HG03457 (cell line): ENCODE measurements around the gene NPHP1.
"Not testable (repeated sequence)": the region's sequence is repeated elsewhere in the genome, so short reads cannot be mapped to it uniquely, and the experiment has no call there.

Experiments used
- ATAC-seq: cut with Tn5 transposase; IDR thresholded peaks from one replicate; pipeline ENCODE4 v1.9.1; 2021; ENCODE audit warnings: moderate number of reproducible peaks; ENCODE audit not compliant: unreplicated experiment

Gene NPHP1

DNA sequence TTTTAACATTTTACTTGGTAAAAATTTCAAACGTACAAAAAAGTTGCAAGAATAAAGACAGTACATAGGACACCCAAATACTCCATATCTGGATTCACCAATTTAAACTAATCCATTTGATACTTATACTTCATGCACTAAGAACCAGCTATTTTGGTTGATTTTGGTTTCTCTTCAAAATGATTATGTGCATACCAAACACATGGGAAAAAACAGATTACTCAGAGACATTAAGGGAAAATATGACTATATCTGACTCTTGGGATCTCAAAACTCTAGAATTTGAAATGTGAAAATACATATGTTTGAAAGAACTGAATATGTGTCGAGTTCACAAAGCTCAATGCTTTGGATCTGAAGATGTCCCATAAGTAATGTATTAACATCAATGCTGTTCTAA is 73.6 kb downstream of the NPHP1 start:
- ATAC-seq: no peak

DNA sequence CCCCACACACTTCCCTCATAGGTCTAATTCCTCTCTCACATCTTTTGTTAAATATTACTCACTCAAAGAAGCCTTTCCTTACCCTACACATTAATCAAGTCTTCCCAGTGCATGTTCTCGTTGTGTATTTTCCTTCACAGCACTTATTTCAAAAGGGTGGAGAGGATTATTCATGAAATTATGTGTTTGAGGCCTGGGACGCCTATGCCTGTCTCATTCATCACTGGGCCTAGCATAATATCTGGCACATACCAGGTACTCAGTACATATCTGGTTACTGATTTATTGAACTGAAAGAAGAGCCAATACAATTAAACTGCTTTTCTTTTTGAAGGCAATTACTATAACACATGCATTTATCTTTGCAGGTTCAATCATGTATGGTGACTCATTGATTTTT is 74.1 kb downstream of the NPHP1 start:
- no peak for ATAC-seq

DNA sequence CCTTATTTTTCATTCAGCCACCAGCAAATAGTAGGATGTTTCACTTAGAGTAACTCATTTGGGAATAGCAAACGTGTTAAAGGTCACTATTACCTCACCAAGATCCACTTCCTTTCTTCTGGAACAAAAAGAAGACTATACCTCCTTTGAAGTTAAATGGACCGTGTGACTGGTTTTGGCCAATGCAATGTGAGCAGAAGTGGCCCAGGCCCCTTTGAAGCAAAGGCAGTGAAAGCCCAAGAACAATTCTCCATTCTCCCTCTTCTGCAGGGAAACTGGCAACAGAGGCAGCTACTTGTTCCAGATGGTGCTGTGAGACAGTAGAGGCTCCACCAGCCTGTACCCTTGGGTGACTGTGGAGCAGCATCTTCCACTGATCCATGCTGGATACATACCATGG is 77.9 kb downstream of the NPHP1 start:
- no peak for ATAC-seq

DNA sequence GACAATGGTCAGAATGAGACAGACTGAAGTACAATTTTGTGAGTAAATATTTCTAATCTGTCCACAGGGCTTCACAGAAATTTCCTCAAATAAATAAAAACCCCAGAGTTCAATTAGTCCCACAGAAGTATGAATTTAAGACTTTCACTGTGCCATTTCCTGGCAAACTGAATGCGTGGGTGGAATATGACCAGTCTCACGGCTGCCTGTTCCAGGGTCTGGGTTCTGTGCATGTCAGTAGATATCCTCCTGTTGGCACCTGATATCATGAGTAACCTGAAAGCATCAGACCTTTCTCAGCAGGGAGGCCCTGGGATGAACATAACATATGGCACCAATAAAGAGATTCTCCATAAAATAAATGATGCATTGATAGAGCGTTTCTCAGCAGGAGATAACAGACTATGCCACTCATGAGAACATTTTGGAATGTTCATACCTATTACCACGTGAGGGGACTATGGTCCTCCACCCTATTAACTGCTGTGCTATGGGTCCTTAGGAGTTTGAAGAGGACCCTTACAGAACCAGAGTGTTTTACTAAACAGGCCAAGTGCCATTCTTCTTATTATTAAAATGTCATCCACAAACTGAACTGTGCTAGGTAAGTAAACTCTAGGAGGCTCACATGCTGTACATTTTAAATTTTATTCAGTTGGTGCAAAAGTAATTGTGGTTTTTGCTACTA is 78.6 kb downstream of the NPHP1 start:
- no peak for ATAC-seq

DNA sequence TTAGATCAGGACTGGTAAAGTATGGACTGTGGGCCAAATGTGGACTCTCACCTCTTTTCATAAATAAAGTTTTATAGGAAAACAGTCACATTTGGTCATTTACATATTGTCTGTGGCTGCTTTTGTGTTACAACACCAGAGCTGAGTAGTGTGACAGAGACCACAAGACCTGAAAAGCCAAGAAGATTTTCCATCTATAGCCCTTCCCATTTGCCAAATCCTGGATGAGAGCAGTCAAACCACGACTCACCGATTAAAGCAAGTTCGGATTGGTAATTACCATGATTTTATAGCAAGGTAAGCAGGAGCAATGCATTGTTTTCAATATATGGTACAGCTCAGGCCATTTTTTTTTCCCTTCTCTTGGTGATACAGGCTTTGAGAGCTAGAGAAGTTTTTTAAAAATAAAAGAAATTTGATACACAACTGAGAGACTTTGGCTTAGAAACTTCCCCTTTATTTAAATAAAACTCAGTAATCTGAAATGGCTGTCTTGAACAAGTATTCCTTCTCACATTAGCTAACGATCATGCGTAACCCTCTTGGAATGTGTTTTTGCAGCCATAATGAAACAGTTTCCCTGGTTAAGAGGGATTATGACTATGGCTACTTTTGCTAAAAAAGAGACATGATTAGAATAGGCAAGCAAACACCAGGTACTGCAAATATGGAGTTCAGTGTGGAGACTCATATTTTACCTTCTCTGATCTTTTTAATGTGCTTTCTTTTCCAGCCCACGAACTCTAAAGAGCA is 79.7 kb downstream of the NPHP1 start:
- no peak for ATAC-seq

DNA sequence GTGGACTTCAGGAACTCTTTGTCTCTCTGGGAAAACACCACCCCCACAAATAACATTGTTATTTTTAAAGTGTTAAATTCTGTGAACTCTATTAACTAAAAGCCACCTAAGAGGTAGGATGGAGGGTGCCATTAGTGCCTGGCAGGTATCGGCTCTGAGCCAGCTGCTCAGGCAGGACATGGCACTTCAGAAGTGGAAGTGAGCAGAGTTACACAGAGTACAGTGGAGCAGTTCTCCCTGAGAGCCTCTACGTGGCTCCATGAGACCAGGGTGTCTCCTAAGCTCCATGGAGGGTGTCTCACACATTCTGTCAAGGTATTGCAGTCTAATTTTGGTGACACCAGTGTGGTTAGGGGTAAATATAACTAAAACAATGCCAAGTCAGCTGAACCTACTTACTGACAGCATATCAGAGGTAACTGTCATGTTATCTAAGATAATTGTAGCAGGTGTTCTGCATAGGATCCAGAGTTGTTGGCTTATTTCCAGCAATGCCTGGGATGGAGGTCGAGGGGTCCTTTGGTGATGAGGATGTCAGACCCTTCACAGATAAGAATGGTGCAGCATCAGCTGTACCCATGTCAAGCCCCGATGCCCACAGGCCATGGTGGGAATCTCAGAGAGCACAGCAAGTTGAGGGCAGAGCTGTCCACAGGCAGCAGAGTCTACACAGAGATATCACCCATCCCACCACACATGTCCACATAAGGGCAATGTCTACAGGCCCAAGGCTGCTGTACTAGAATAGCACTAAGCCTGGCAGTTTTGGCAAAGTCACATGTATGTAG is 80.6 kb downstream of the NPHP1 start:
- ATAC-seq: no peak

DNA sequence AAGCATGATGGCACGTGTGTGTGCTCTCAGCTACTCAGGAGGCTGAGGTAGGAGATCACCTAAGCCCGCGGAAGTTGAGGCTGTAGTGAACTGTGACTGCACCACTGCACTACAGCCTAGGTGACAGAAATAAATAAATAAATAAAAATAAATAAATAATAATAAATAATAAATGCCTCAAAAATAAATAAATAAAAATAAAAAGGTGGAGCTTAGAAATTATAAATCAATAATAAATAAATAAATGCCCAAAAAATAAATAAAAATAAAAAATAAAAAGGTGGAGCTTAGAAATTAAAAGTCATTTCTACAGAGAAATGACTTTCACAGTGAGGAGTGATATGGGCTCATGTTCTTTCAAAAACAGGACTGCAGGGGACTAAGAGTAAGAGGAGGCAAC is 83.2 kb downstream of the NPHP1 start:
- ATAC-seq: no peak

DNA sequence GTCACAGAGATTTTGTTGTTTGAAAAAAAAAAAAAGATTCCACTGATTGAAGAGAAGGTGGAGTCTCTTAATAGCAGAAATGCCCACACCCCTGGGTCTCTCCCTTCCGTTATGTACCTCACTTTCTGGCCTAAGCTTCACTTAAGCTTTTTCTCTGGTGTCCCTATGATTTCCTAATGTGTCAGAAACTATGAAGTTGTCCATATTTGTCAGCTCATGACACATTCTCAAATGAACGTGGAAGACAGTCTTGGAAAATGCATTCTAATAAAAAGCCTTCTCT is 83.8 kb downstream of the NPHP1 start:
- no peak for ATAC-seq

DNA sequence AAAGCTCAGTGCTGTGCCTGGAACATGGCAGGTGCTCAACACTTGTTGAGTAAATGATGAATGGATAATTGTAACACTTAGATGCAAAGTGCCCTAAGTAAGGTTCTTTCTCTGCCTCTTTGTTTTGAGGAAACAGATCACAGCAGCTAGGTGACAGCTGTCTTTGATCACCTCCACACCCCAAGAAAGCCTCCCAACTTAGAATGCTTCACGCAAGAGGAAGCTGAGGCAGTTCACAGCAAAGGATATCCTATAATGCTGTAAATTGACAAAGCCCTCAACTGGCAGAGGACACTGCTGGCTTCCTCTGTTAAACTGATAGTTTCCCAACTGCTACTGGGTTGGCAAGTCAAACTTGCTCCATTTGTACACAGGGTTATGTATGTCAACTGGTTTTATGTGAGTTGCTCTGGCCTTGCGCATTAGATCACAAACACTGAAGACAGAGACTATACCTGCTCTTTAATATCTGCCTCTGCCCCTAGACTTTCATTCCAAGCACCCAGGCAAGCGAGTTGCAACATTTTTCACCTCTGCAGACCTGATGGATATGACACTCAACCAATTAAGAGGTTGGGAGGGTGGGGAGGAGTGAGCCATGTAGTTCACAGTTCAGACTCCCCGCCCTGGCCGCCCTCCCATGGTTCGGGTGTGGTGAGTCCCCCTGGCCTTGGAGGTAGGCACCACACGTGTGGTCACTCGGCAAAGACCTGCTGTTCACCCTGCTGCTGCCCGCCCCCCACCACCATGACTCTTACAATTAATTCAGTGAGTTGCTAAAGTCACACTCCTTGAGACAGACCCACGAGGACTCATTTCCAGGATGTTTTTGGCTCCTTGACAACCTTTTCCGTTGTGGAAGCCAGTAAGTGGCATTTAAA is 84.4 kb downstream of the NPHP1 start:
- ATAC-seq: no peak

DNA sequence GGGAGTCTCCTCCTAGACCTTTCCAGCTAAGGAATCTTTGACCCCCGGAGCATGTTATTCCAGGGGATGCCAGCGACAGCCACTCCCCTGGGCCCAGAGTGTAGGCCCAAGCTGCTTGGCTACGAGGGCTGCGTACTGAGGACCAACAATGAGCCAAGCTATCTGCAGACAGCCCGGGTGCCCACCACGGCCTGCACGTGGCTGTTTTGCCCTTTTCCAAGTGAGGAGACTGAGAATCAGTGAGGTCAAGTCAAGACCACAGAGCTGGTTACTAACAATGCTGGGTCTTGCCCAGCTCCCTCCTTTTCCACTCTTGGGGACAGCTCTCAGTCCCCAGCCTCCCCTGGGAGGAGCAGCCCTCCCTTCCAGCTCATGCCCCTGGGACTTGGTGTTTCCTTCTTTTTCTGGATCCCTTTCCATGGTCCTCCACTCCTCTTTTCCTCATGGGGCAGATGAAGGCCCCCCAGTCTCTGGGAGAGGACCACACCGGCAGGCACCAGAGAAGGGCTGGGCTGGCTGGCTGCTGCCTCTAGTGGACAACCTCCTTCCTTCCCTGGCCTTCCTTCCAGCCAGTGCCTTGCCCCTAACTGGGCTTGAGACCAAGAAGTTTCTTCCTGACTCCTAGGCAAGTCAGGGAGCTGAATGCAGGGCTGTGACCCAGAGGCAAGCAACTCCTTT is 88.6 kb downstream of the NPHP1 start:
- no peak for ATAC-seq

DNA sequence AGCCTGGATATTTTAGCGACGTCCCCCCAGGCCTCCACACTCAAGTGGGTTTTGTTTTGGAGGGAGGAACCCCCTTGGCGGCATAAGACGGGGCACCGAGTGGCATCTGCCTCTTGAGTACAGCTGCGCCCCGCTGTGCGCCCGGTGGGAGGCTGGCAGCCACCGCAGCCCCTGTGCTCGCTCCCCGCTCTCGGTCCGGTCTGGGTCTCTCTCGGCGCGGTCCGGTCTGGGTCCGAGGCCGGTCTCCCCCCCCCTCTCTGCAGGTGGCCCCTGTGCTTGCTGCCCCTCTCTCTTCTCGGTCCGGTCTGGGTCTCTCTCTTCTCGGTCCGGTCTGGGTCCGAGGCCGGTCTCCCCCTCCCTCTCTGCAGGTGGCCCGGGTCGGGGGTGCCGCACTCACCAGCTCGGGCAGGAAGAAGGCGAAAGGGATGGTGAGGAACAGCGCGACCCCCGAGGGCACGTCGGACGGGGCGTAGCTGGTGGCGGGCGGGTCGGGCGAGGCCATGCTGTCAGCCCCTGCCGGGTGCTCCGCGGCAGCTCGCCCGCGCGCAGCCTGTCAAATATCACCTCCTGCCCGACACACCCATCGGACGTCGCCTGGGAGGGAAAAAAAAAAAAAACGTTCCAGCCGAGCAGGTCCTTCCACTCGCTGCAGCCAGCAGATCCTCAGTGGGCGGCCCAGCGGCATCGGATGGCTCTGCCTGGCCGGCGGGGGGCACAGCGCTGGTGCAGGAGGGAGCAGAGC is 89.4 kb downstream of the NPHP1 start, which contains the start of gene MALL:
TSS of gene MALL (minus strand) at position 532 of the 742 bp plus-strand sequence. CDS start at position 502, 30 bp downstream.
- ATAC-seq: no peak

DNA sequence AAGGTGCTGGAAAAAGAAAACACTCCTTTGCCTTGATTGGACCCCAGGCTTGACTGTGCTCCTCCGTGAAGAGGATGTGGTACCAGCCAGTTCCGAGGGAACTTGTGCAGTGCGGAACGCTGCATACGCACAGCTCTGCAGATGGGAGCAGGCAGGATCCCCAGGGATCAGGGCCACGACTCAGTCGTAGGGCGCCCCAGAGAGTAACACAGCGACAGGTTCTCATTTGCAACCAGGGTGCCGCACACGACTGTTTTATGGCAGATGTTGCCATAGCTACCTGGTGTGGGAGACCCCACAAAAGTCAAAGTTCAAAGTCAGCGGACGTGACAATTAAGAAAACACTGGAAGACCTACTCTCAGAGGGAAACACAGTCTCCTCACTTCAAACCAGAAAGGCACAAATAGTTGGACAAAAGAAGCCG is 90.0 kb downstream of the NPHP1 start:
- no peak for ATAC-seq

DNA sequence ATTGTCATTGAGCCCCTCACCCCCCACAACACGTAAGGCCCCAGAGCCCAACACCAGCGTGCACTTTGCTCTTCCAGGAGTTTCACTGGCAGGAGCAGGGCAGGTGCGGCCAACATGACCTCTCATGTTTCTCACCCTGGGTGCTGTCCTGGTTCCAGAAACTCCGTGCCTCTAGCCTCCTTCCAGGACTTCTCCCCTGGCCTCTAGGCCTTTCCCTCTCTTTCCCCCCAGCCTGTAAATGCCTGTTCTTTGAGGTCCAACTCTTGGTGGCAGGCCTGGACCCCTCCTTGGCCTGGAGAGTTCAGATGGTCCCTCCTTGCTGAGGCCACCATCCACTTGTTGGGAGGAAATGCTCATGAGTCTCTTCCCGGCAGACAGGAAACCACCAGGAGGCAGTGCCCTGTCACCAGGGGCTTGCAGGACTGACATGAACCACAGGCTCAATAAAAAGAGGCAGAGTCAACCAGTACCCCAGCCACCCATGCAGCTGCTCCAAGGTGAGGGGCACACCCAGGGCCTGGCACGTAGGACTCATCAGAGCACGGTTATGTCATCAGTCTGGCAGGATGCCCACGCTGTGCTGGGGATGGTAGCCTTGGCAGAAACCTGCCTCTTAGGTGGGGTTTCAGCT is 90.7 kb downstream of the NPHP1 start:
- no peak for ATAC-seq

DNA sequence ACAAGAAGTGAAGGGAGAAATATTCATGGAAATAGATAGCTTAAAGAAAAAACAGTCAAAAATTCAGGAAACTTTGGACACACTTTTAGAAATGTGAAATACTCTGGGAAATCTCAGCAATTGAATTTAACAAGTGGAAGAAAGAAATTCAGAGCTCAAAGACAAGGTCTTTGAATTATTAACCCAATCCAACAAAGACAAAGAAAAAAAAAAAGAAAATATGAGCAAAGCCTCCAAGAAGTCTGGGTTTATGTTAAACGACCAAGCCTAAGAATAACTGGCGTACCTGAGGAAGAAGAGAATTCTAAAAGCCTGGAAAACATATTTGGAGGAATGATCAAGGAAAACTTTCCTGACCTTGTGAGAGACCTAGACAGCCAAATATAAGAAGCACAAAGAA is 96.5 kb downstream of the NPHP1 start:
- ATAC-seq: not testable (repeated sequence)

DNA sequence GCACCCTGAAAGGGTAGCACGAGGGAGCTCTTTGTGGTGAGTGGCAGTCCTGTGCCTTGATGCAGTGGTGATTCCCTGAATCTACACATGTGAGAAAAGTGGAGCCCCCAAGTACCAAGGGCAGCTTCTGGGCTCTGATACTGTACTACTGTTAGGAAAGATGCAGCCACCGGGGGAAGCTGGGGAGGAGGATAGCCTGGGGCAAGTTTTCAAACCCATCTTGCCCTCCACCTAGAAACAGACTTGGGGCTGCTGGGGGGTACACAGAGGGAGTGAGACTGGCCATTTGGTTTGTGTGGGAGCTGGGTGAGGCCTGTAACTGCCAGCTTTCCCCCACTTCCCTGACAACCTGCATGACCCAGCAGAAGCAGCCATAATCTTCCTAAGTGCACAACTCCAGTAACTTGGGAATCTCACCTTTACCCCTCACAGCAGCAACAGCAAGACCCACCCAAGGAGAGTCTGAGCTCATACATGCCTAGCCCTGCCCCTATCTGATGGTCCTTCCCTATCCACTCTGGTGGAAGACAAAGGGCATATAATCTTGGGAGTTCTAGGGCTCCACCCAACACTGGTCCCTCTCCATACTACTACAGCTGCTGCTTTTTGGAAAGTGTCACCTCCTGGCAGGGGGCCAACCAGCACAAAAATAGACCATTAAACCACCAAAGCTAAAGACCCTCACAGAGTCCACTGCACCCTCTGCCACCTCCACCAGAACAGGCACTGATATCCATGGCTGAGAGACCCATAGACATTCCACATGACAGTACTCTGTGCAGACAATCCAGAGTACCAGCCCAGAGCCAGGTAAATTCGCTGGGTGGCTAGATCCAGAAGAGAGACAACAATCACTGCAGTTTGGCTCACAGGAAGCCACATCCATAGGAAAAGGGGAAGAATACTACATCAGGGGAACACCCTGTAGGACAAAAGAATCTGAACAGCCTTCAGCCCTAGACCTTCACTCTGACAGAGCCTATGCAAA is 97.4 kb downstream of the NPHP1 start:
- no peak for ATAC-seq

DNA sequence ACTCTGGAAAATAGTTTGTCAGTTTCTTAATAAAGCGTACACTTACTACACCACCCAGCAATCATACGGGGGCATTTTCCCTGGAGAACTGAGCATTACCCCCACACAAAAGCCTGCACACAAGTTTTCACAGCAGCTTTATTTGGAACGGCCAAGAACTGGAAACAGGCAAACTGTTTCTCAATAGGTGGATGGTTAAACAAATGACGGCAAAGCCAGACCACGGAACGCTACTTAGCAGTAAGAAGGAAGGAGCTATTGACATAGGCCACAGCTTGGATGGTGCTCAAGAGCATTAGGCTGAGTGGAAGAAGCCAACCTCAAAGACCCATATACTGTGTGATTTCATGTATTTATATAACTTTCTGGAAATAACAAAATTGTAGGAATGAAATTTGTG is 98.2 kb downstream of the NPHP1 start:
- ATAC-seq: no peak

DNA sequence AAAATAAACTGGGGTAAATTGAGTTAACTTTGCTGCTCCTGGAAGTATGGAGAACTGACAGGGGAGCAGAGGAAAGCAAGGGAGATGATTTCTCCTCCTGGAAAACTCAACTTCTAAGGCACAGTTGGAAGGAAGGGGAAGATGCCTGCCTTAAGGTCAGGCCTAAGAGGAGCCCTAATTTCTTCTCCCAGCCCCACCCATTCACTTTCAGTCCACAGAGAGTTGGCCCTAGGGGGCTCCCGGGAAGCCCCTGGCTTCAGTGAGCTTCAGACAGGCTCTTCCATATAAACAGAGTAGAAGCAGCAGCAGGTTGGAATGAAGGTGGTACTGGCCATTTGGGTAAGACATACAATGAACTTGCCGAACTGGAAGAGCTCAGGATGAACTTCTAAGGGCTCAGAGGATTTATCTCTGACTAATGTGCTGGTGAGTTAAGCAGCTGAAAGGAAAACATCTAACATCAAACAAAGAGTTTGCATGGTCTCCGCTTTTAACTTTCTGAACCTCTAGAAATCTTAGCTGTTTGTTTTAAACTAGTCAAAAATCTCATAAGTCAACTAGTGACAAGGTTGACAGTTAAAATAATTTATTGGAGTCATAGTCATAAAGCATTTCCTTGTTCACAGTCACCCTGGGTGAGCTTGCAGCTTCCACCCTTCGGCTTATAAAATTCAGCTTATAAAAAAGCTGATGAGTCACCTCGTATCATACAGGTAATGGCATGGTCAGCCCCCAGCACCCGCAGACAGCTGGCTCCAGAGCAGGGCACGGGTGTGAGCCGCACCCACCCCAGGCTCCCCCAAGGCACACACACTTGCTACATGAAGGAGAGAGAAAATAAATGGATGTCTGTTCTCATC is 99.0 kb downstream of the NPHP1 start:
- ATAC-seq: no peak
